Panc1 (cell line): ENCODE data around the gene CCDC86.

ENCODE experiments used
- POLR2AphosphoS5 ChIP-seq: IDR thresholded peaks from 2 replicates; pipeline ENCODE4 v1.6.1; 2012; ENCODE audit warnings: mild to moderate bottlenecking, low read depth, low read length, moderate library complexity
- SIN3A ChIP-seq: IDR thresholded peaks from 2 replicates; pipeline ENCODE4 v1.6.1; 2012; ENCODE audit warnings: low read depth, mild to moderate bottlenecking, low read length, moderate library complexity, borderline replicate concordance; ENCODE audit not compliant: insufficient read depth
- TCF7L2 ChIP-seq: IDR thresholded peaks from 2 replicates; pipeline ENCODE4 v1.6.1; 2011; ENCODE audit warnings: mild to moderate bottlenecking, low read depth, low read length, inconsistent platforms
- TF ChIP-seq, protein P1 (sequence below): fragments of 450-650 bp; IDR thresholded peaks from 2 replicates; pipeline ENCODE4 v1.5.1; 2017; ENCODE audit warnings: mild to moderate bottlenecking
- TF ChIP-seq, protein P2 (sequence below), 2 experiments: IDR thresholded peaks; 2 replicates each; pipeline ENCODE4 v1.6.1; 2011 to 2012; ENCODE audit warnings: low read depth in 2 of 2, control low read depth in 1 of 2, low read length in 1 of 2, mild to moderate bottlenecking in 1 of 2, moderate library complexity in 1 of 2; ENCODE audit not compliant: insufficient read depth in 1 of 2

DNA sequence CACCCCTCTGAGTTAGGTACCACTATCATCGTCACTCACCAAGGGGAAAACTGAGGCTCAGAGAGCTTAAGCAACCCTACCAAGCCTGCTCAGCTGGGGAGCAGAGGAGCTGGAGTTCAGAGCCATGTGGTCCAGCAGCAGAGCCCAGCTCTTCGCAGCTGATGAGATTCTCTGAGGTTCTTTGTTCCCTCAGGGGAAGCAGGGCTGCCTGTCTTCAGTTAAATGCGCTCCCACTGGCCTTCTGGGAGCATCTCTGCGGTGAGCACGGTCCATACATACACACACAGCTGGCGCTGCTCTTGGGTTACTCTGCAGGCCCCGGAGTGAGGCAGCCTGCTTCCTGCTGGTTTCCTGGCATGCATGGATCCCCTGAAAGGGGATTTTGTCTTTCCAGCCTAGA lies 19.0 kb downstream of the CCDC86 start:
- TF ChIP-seq, protein P1, sequence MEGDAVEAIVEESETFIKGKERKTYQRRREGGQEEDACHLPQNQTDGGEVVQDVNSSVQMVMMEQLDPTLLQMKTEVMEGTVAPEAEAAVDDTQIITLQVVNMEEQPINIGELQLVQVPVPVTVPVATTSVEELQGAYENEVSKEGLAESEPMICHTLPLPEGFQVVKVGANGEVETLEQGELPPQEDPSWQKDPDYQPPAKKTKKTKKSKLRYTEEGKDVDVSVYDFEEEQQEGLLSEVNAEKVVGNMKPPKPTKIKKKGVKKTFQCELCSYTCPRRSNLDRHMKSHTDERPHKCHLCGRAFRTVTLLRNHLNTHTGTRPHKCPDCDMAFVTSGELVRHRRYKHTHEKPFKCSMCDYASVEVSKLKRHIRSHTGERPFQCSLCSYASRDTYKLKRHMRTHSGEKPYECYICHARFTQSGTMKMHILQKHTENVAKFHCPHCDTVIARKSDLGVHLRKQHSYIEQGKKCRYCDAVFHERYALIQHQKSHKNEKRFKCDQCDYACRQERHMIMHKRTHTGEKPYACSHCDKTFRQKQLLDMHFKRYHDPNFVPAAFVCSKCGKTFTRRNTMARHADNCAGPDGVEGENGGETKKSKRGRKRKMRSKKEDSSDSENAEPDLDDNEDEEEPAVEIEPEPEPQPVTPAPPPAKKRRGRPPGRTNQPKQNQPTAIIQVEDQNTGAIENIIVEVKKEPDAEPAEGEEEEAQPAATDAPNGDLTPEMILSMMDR, result no peak
- TF ChIP-seq, protein P2, sequence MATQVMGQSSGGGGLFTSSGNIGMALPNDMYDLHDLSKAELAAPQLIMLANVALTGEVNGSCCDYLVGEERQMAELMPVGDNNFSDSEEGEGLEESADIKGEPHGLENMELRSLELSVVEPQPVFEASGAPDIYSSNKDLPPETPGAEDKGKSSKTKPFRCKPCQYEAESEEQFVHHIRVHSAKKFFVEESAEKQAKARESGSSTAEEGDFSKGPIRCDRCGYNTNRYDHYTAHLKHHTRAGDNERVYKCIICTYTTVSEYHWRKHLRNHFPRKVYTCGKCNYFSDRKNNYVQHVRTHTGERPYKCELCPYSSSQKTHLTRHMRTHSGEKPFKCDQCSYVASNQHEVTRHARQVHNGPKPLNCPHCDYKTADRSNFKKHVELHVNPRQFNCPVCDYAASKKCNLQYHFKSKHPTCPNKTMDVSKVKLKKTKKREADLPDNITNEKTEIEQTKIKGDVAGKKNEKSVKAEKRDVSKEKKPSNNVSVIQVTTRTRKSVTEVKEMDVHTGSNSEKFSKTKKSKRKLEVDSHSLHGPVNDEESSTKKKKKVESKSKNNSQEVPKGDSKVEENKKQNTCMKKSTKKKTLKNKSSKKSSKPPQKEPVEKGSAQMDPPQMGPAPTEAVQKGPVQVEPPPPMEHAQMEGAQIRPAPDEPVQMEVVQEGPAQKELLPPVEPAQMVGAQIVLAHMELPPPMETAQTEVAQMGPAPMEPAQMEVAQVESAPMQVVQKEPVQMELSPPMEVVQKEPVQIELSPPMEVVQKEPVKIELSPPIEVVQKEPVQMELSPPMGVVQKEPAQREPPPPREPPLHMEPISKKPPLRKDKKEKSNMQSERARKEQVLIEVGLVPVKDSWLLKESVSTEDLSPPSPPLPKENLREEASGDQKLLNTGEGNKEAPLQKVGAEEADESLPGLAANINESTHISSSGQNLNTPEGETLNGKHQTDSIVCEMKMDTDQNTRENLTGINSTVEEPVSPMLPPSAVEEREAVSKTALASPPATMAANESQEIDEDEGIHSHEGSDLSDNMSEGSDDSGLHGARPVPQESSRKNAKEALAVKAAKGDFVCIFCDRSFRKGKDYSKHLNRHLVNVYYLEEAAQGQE (IDR thresholded peaks at IDR 0.05; ENCODE audit: insufficient read depth in 1 of 2, low read depth in 2 of 2, low read length in 1 of 2), result no peak
- TF ChIP-seq TCF7L2 (no peak), POLR2AphosphoS5 (no peak), SIN3A (no peak)
